HG03342 (cell line): ENCODE results near the gene CCT4.
"Not testable (repeated sequence)": the region's sequence is repeated elsewhere in the genome, so short reads cannot be mapped to it uniquely, and the experiment has no call there.

ENCODE experiments used
- ATAC-seq: cut with Tn5 transposase; IDR thresholded peaks from one replicate; pipeline ENCODE4 v1.9.1; 2021; ENCODE audit warnings: mild to moderate bottlenecking, moderate library complexity; ENCODE audit not compliant: unreplicated experiment

The CCT4 gene, protein sequence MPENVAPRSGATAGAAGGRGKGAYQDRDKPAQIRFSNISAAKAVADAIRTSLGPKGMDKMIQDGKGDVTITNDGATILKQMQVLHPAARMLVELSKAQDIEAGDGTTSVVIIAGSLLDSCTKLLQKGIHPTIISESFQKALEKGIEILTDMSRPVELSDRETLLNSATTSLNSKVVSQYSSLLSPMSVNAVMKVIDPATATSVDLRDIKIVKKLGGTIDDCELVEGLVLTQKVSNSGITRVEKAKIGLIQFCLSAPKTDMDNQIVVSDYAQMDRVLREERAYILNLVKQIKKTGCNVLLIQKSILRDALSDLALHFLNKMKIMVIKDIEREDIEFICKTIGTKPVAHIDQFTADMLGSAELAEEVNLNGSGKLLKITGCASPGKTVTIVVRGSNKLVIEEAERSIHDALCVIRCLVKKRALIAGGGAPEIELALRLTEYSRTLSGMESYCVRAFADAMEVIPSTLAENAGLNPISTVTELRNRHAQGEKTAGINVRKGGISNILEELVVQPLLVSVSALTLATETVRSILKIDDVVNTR

DNA sequence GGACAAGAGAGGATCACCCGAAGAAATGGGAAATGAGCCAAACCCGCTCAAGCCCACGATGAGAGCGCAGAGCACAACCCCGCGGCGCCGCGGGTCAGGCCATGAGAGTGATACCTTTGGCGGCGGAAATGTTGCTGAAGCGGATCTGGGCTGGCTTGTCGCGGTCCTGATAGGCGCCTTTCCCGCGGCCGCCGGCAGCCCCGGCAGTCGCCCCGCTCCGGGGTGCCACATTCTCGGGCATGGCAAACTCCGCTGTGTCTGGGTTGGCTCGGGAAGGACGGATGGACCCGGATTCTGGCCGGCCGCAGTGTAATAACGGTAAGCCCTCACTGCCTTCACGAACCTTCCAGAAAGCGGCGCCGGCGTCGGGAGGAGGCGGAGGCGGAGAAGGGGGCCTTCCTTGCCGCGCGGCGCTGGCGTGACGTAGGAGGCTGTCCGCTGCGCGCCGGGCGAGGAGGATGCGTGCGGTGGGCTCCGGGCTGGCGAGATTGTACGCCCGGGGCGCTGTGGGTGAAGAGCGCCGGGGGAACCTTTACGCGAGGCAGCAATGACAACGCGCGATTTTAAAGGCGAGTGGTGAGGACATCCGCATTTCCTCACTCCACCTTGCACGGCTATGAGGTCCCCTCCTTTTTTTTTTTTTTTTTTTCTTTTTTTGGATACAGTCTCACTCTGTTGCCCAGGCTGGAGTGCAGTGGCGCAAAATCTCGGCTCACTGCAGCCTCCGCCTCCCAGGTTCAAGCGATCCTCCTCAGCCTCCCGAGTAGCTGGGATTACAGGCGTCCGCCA, at the start of gene CCT4:
Gene CCT4, minus strand, starts transcription at position 390 of the 789 bp plus-strand sequence. Its CDS starts 149 bp downstream, at position 241.
- peak; percentile 73 for ATAC-seq

DNA sequence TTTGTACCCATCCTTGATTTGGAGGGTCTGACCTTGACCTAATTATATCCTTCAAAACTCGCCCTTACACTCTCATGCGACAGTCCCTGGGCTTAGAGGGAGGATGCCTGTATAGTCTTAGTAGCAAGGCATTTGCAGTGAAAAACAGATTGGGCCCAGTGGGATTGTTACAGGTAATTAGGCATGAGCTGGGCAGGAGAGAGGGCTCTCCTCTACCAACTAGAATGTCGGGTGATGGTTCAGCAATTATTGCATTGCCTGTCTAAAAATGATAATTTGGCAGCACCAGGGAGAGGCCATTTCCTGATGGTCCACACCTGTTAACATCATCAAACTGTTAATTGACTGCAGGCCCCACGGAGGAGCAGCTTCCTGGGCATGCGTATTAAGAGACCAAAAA, 49.4 kb upstream of the CCT4 start:
- ATAC-seq = no peak

DNA sequence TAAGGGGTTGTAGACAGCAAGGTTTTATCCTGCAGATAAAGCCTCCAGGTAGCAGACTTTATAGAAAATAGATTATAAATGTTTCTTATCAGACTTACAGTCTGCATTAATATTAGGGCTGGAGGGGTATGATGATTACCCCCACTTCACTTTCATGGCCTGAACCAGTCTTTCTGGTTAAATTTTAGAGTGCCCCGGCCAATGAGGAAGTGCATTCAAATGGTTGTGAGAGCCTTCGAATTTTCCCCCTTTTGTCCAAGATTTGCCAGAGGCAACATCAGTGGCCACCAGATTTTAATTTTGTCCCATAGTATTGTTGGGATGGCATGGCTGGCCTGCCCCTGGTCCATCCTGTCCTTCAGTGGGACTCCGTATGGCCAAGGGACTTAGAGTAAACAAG, 48.6 kb upstream of the CCT4 start:
- ATAC-seq = no peak

GRCh38 chr2:61928826-61929461, 40.5 kb upstream of the CCT4 start:
- no peak for ATAC-seq

DNA sequence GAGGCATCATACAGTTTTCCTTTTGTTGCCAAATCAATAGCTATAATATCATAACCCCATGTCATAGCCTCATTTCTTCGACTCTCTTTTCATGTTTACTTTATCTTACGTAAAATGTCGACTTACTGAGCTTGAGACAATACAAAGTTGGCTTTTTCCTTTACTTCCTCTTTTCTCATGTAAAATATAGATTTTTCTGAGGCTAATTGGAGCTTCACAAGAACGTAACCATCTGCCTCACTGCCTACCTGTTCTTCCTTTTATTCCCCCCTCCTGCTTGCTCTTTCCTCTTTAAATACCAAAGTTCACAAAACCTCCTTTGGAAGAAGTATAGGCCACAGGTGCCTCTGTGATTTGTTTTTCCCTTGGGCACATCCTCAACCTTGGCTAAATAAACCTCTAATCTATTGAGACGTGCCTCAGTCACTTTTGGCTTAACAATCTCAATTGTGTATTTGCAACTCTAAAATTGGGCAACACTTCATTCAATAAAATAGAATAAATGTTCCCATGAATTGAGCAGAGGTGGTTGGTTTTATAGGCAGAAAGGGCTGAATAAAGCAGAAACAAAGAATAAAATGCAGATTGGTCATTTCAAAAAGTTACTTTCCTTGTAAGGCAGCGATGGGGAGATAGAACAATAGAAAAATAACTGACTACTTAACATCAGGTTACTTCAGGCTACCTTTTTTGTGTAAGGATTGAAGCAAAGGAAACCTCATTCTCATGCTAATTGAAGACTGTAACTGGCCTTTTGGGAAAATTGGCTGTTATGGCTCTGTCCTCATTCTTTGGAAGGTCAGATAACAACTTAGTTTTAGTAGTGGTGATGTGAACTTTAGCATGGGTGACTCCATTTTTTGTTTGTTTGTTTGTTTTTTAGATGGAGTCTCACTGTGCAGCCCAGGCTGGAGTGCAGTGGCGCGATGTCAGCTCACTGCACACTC, 38.3 kb upstream of the CCT4 start:
- ATAC-seq = no peak

DNA sequence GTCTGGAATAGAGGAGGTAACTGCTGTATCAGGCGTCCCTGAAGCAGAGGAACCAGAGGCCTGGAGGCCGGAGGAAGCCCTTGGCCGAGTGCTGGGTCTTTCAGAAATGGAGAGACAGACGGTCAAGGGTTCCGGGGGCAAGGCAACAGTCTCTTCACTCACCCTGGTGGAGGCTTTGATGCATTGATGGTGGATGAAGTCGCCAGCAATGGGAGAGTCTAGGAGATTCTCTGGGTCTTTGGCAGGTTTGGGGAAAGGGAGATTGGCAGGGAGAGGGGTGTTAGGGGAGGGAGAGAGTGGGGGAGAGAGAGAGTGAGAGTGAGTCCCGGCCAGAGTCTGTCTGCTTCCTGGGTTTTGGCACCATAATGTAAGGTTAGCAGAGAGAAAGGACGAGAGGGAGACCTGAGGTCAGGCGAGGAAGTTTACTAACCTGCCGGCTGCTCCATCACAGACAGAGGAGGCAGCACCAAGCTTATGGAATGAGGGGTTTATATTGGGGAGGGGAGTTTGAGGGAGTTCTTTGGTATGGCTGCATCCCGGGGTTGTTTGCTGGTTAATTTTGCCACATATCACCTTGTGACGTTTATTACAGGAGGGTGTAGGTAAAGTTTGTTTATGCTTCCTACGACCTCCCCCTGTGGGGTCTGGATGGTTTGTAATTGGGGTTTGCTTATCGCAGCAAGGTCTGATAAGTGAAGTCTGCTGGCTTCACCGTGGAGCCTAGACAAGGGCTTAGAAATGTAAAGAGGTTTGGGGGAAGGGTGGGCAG, 36.6 kb upstream of the CCT4 start:
- ATAC-seq = no peak

DNA sequence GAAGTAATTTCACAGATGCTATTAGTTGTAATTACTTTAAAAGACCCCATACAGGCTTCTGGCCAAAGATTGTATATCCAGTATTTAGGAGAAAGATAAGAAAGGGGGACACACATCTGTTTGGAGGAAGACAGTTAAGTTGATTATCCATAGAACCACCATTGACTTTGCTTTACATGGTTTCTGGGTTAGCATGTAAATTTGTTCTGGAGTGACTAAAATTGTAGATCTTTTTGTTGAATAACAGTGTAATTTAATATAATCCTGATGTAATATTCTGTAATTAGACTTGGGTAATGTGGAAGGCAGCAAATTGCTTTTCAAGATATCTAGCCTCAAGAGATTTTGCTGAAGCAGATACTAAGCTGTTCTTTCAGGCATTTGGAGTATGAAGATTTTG, 34.3 kb upstream of the CCT4 start:
- no peak for ATAC-seq

- ATAC-seq = no peak
Measured at GRCh38 chr2:61920548-61920947, 32.1 kb upstream of the CCT4 start.

GRCh38 chr2:61914794-61915193, 26.3 kb upstream of the CCT4 start:
- ATAC-seq = not testable (repeated sequence)

- no peak for ATAC-seq
Measured at GRCh38 chr2:61911510-61911909, 23.1 kb upstream of the CCT4 start.

DNA sequence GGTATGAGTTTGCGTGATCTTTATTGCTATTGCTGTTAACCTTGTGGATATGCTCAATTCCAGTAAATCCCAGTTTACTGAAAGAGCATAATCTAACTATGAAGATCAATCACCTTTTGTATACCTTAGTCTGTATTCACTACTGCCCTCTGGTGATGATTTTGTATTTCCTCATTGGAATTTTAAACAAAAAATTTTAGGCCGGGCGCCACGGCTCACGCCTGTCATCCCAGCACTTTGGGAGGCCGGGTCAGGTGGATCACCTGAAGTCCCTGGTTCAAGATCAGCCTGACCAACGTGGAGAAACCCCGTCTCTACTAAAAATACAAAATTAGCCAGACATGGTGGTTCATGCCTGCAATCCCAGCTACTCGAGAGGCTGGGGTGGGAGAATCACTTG, 22.1 kb upstream of the CCT4 start:
- no peak for ATAC-seq

- no peak for ATAC-seq
Measured at GRCh38 chr2:61909116-61909515, 20.7 kb upstream of the CCT4 start.

GRCh38 chr2:61906186-61906470, 17.7 kb upstream of the CCT4 start:
- ATAC-seq = peak; percentile 3

GRCh38 chr2:61905372-61906185, 17.1 kb upstream of the CCT4 start, which contains the start of gene COMMD1:
Gene COMMD1 (plus strand): TSS chr2:61905674. CDS start chr2:61905679, 5 bp downstream.
- ATAC-seq = peak; percentile 95

GRCh38 chr2:61900281-61900680, 11.8 kb upstream of the CCT4 start:
- no peak for ATAC-seq

DNA sequence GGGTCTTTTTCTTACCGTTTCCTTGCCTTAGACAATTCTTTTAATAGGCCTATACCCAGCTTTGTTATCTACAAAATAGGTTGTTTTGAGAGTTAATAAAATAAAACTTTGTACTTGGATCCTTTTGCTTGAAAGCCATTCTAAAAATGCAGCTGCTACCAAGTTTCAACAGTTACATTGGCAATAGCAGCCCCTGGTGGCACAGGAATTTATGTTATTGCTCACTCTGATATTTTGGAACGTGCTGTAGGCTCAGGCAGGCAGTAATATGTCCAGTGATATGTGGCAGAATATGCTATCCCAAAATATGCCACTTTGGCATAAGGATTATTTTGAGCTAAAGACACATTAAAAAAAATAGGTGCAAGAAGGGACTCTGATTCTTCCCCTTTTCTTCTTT, 10.4 kb upstream of the CCT4 start:
- no peak for ATAC-seq

GRCh38 chr2:61887717-61888266, 664 bp downstream of the CCT4 start:
- ATAC-seq = no peak

DNA sequence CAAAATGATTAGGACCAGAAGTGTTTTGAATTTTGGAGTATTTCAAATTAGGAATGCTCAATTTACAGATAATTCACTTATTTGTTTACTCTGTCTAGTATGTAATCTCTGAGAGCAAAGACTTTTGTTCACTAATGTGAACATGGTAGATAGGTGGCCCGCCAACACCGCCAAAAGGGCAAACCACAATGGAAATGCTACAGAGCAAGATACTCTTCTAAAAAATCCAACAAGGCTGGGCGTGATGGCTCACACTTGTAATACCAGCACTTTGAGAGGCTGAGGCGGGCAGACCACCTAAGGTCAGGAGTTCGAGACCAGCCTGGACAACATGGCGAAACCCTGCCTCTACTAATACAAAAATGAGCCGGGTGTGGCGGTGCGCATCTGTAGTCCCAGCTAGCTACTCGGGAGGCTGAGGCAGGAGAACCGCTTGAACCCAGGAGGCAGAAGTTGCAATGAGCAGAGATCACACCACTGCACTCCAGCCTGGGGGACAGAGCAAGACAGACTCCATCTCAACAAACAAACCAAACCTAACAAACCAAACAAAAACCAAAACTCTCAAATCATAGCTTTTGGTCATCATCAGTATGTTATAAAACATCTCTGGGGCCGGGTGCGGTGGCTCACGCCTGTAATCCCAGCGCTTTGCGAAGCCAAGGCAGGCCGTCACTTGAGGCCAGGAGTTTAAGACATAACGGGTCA, 2.4 kb downstream of the CCT4 start:
- no peak for ATAC-seq
